HepG2 (cell line): ENCODE measurements around the gene MIA3. TPM values are rescaled to one million over a fixed set of nuclear protein-coding genes. Genes with fewer than 3 reads are reported as not detected.
A peak's percentile ranks its signal among the peaks of the same experiment; 100 is the strongest.

Source experiments
- CBFB ChIP-seq: sonication (generic); formaldehyde crosslinking; IDR thresholded peaks from 2 replicates; pipeline ENCODE4 v1.4.0; 2020; ENCODE audit warnings: missing genetic modification reagents
- CREM ChIP-seq, 2 experiments: sonication (generic) in 1 of 2; formaldehyde crosslinking in 1 of 2; IDR thresholded peaks; 2 replicates each; pipeline versions ENCODE4 v1.4.0 to v1.6.1; 2016 to 2020; ENCODE audit warnings: antibody characterized with exemption in 1 of 2, mild to moderate bottlenecking in 1 of 2, missing genetic modification reagents in 1 of 2
- IKZF4 ChIP-seq: sonication (generic); formaldehyde crosslinking; IDR thresholded peaks from 2 replicates; pipeline ENCODE4 v1.5.1; 2020; ENCODE audit warnings: borderline replicate concordance, mild to moderate bottlenecking, low read depth, missing genetic modification reagents; ENCODE audit errors: not compliant biosample characterization
- KDM1A ChIP-seq: IDR thresholded peaks from 2 replicates; pipeline ENCODE4 v1.6.1; 2016; ENCODE audit warnings: missing compliant biosample characterization
- KDM2A ChIP-seq: sonication (generic); formaldehyde crosslinking; IDR thresholded peaks from 2 replicates; pipeline ENCODE4 v1.4.0; 2020; ENCODE audit warnings: low read depth, missing genetic modification reagents, borderline replicate concordance
- KLF13 ChIP-seq: sonication (generic); formaldehyde crosslinking; IDR thresholded peaks from 2 replicates; pipeline ENCODE4 v1.4.0; 2020; ENCODE audit warnings: mild to moderate bottlenecking, missing genetic modification reagents
- PPARG ChIP-seq: conservative IDR thresholded peaks from 2 replicates; pipeline ENCODE4 v1.6.1; 2016; ENCODE audit warnings: missing biosample characterization, missing genetic modification reagents
- RFXANK ChIP-seq: IDR thresholded peaks from 2 replicates; pipeline ENCODE4 v1.6.1; 2016
- SNAPC5 ChIP-seq: sonication (generic); formaldehyde crosslinking; IDR thresholded peaks from 2 replicates; pipeline ENCODE4 v1.8.1; 2023; ENCODE audit warnings: mild to moderate bottlenecking, missing genetic modification reagents, borderline replicate concordance
- SOX13 ChIP-seq, 3 experiments: fragments of 450-650 bp in 1 of 3; sonication (generic) in 1 of 3; formaldehyde crosslinking in 1 of 3; IDR thresholded peaks in 2 of 3; conservative IDR thresholded peaks in 1 of 3; 2 replicates each; pipeline versions ENCODE4 v1.5.0 to v1.6.1; 2016 to 2020; ENCODE audit warnings: antibody characterized with exemption in 1 of 3, mild to moderate bottlenecking in 1 of 3, missing compliant biosample characterization in 1 of 3, missing genetic modification reagents in 1 of 3, moderate library complexity in 1 of 3
- TBL1XR1 ChIP-seq: fragments of 150-350 bp; IDR thresholded peaks from 2 replicates; pipeline ENCODE4 v1.6.1; 2014; ENCODE audit warnings: borderline replicate concordance, low read length; ENCODE audit not compliant: partially characterized antibody
- TRIM24 ChIP-seq: sonication (generic); formaldehyde crosslinking; IDR thresholded peaks from 2 replicates; pipeline ENCODE4 v1.8.0; 2022; ENCODE audit warnings: mild to moderate bottlenecking, missing genetic modification reagents
- YEATS2 ChIP-seq: sonication (generic); formaldehyde crosslinking; IDR thresholded peaks from 2 replicates; pipeline ENCODE4 v1.4.0; 2020; ENCODE audit warnings: missing genetic modification reagents, borderline replicate concordance
- YEATS4 ChIP-seq: sonication (generic); formaldehyde crosslinking; IDR thresholded peaks from 2 replicates; pipeline ENCODE4 v1.4.0; 2020; ENCODE audit warnings: missing genetic modification reagents, borderline replicate concordance
- ZBTB14 ChIP-seq: sonication (generic); formaldehyde crosslinking; IDR thresholded peaks from 2 replicates; pipeline ENCODE4 v1.4.0; 2020; ENCODE audit warnings: missing genetic modification reagents
- ZNF33B ChIP-seq: sonication (generic); formaldehyde crosslinking; IDR thresholded peaks from 2 replicates; pipeline ENCODE4 v1.5.1; 2020; ENCODE audit warnings: mild to moderate bottlenecking, missing genetic modification reagents
- ZNF543 ChIP-seq: sonication (generic); formaldehyde crosslinking; IDR thresholded peaks from 2 replicates; pipeline ENCODE4 v1.4.0; 2020; ENCODE audit warnings: mild to moderate bottlenecking, missing genetic modification reagents
- ZNF598 ChIP-seq: sonication (generic); formaldehyde crosslinking; IDR thresholded peaks from 2 replicates; pipeline ENCODE4 v1.5.1; 2020; ENCODE audit warnings: mild to moderate bottlenecking, missing genetic modification reagents, borderline replicate concordance
- ZNF709 ChIP-seq: sonication (generic); formaldehyde crosslinking; IDR thresholded peaks from 2 replicates; pipeline ENCODE4 v1.5.0; 2020; ENCODE audit warnings: mild to moderate bottlenecking, missing genetic modification reagents
- ZNF781 ChIP-seq: sonication (generic); formaldehyde crosslinking; IDR thresholded peaks from 2 replicates; pipeline ENCODE4 v1.5.1; 2020; ENCODE audit warnings: borderline replicate concordance, mild to moderate bottlenecking, missing genetic modification reagents; ENCODE audit errors: not compliant biosample characterization
- polyA plus RNA-seq, 8 experiments: library from polyadenylated mRNA; depleted of rRNA in 3 of 8; stranded (reverse) in 7 of 8; unstranded in 1 of 8; fragments of >200 nt; fragmentation: Illumina TruSeq in 4 of 8; extraction: Trizol in 4 of 8; gene quantifications; 2 replicates each; pipeline versions ENCODE4 v1.2.1 to v1.2.3, GENCODE V29; 2011 to 2016; ENCODE audit warnings: low read depth in 4 of 8, missing spikeins in 1 of 8, mixed read lengths in 1 of 8; ENCODE audit not compliant: insufficient read depth in 1 of 8
- total RNA-seq, 5 experiments: library from RNA; depleted of rRNA; stranded (reverse); fragments of >200 nt; fragmentation: Illumina TruSeq; extraction: Trizol; gene quantifications; 2 replicates each; pipeline ENCODE4 v1.2.3, GENCODE V29; 2016; ENCODE audit warnings: low read depth in 1 of 5
- TF ChIP-seq, protein P1 (sequence below), 2 experiments: sonication (generic) in 1 of 2; formaldehyde crosslinking in 1 of 2; IDR thresholded peaks; 2 replicates each; pipeline versions ENCODE4 v1.4.0 to v1.6.1; 2018 to 2020; ENCODE audit warnings: missing genetic modification reagents in 2 of 2, borderline replicate concordance in 1 of 2, low read depth in 1 of 2, mild to moderate bottlenecking in 1 of 2, missing biosample characterization in 1 of 2
- TF ChIP-seq, protein P2 (sequence below): sonication (generic); formaldehyde crosslinking; IDR thresholded peaks from 2 replicates; pipeline ENCODE4 v1.4.0; 2020; ENCODE audit warnings: missing genetic modification reagents, borderline replicate concordance

MIA3 gene
- total and polyA plus RNA-seq, 2 of the 13 experiments (the other 11 are each of a cell fraction or from before 2014, with no cell fraction given): 45.6 to 48.7 TPM

DNA sequence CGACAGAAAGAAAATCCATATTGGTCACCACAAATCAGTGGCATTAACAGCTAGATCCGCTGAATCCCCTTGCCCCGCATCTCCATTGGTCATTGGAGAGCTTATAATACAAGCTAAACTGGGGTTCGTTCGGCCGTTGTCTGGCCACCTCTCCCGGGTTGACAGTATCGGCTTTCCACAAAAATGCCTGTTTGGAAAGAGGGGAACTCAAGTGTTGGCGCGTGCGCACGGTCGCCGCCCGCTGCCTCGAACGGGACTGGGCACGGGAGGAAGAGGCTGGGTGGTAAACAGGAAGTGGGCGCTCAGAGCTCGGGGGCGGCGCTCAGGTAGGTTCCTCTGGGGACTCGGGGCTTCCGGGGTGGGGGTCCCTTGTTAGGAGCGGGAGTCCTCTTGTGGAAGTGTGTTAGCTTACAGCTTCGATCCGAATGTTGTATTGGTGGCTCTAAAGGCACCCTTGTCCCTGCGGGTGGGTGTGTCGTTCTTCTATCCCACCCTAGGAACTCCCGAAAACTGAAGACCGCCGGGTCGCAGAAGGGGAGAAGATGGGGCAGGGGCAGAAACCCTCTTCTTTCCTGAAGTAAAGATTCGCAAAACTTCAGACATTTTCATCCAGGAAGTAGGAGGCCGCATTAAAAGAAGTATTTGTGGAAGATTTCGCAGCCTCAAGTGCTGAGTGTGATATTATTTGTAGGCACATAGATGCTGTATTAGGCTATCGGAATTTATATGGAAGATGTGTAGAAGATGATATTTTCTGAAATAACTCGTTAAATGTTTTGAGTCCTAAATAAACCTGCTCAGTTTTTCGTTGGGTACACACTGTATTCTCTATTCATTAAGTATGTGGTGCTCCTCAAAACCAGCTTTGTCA, 95.4 kb downstream of the MIA3 start (continued):
- TF ChIP-seq SOX13 (IDR thresholded peaks at IDR 0.05) (no peak), SOX13 (CRISPR knock-in tag; conservative IDR thresholded peaks at IDR 0.05 in 1 of 2, IDR thresholded peaks at IDR 0.05 in 1 of 2) (no peak; a peak in 1 of 4 replicates), TRIM24 (no peak), ZNF781 (CRISPR knock-in tag) (no peak), YEATS4 (CRISPR knock-in tag) (peak; percentile 42; the same call in 1 of the 2 replicates), RFXANK (CRISPR knock-in tag) (no peak), KDM2A (CRISPR knock-in tag) (peak; percentile 40; the same call in 1 of the 2 replicates), YEATS2 (CRISPR knock-in tag) (peak; percentile 82; the same call in 1 of the 2 replicates), CBFB (CRISPR knock-in tag) (no peak), CREM (IDR thresholded peaks at IDR 0.05) (no peak), CREM (CRISPR knock-in tag; IDR thresholded peaks at IDR 0.05) (no peak), IKZF4 (CRISPR knock-in tag) (no peak), ZNF33B (CRISPR knock-in tag) (no peak), TBL1XR1 (no peak), PPARG (no peak), KDM1A (no peak), ZNF709 (CRISPR knock-in tag) (peak; percentile 46; the same call in 1 of the 2 replicates), SNAPC5 (CRISPR knock-in tag) (no peak), ZBTB14 (CRISPR knock-in tag) (no peak), KLF13 (no peak), ZNF543 (no peak), ZNF598 (CRISPR knock-in tag) (no peak)
- TF ChIP-seq, protein P1, sequence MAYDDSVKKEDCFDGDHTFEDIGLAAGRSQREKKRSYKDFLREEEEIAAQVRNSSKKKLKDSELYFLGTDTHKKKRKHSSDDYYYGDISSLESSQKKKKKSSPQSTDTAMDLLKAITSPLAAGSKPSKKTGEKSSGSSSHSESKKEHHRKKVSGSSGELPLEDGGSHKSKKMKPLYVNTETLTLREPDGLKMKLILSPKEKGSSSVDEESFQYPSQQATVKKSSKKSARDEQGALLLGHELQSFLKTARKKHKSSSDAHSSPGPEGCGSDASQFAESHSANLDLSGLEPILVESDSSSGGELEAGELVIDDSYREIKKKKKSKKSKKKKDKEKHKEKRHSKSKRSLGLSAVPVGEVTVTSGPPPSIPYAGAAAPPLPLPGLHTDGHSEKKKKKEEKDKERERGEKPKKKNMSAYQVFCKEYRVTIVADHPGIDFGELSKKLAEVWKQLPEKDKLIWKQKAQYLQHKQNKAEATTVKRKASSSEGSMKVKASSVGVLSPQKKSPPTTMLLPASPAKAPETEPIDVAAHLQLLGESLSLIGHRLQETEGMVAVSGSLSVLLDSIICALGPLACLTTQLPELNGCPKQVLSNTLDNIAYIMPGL (CRISPR knock-in tag; IDR thresholded peaks at IDR 0.05; ENCODE audit: borderline replicate concordance in 1 of 2, low read depth in 1 of 2): 0 out of 4 replicates have a peak, but pooled peaks have one; percentile 3 to 56
- TF ChIP-seq, protein P2, sequence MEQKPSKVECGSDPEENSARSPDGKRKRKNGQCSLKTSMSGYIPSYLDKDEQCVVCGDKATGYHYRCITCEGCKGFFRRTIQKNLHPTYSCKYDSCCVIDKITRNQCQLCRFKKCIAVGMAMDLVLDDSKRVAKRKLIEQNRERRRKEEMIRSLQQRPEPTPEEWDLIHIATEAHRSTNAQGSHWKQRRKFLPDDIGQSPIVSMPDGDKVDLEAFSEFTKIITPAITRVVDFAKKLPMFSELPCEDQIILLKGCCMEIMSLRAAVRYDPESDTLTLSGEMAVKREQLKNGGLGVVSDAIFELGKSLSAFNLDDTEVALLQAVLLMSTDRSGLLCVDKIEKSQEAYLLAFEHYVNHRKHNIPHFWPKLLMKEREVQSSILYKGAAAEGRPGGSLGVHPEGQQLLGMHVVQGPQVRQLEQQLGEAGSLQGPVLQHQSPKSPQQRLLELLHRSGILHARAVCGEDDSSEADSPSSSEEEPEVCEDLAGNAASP (CRISPR knock-in tag): peak; percentile 22; the same call in 1 of the 2 replicates
